ENCODE results near the gene MXRA5.
"Not testable (repeated sequence)": the region's sequence is repeated elsewhere in the genome, so short reads cannot be mapped to it uniquely, and the experiment has no call there.

MXRA5 gene, protein sequence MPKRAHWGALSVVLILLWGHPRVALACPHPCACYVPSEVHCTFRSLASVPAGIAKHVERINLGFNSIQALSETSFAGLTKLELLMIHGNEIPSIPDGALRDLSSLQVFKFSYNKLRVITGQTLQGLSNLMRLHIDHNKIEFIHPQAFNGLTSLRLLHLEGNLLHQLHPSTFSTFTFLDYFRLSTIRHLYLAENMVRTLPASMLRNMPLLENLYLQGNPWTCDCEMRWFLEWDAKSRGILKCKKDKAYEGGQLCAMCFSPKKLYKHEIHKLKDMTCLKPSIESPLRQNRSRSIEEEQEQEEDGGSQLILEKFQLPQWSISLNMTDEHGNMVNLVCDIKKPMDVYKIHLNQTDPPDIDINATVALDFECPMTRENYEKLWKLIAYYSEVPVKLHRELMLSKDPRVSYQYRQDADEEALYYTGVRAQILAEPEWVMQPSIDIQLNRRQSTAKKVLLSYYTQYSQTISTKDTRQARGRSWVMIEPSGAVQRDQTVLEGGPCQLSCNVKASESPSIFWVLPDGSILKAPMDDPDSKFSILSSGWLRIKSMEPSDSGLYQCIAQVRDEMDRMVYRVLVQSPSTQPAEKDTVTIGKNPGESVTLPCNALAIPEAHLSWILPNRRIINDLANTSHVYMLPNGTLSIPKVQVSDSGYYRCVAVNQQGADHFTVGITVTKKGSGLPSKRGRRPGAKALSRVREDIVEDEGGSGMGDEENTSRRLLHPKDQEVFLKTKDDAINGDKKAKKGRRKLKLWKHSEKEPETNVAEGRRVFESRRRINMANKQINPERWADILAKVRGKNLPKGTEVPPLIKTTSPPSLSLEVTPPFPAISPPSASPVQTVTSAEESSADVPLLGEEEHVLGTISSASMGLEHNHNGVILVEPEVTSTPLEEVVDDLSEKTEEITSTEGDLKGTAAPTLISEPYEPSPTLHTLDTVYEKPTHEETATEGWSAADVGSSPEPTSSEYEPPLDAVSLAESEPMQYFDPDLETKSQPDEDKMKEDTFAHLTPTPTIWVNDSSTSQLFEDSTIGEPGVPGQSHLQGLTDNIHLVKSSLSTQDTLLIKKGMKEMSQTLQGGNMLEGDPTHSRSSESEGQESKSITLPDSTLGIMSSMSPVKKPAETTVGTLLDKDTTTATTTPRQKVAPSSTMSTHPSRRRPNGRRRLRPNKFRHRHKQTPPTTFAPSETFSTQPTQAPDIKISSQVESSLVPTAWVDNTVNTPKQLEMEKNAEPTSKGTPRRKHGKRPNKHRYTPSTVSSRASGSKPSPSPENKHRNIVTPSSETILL (N-terminal part only)
- total RNA-seq = 0 to 1.8 (median 0) reads per million in 17 experiments

DNA sequence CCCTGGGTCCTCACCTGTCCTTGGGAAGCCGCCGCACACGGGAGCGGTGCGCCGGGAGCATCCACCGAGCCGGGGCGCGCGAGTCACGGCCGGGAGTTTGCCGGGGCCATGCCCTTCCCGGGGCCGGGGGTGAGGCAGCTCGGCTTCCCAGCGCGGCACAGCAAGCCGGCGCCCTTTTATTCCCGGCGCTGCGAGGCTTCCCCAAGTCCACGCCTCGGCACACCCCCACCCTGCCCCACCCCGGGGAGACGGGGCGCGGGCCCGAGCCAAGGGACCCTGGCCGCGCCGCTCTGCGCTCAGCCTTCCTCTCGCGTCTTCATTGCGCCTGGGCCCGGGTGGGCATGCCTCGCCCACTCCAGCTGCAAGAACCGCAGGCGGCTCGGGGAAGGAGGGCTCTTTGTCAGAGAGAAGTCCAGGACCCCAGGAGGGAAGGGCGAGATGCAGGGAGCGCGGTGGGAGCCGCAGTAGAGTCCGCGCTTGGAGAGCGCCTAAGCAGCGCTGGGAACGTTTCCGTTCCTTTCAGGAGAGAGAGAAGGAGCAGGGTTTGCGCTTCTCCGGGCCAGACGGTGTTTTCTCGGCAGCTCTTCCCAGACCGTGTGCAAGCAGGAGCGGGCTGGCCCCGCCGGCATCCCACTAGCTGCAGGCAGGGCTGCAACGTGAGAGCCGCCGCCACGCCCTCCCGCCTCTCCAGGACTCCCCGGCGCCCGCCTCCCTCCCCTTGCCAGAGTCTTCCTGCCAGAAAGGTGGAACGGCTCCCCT, at the start of gene MXRA5:
TSS of gene MXRA5 (minus strand) at position 152 of the 759 bp plus-strand sequence. CDS start 2,819 bp downstream, outside the sequence.
- DNase-seq = no peak

DNA sequence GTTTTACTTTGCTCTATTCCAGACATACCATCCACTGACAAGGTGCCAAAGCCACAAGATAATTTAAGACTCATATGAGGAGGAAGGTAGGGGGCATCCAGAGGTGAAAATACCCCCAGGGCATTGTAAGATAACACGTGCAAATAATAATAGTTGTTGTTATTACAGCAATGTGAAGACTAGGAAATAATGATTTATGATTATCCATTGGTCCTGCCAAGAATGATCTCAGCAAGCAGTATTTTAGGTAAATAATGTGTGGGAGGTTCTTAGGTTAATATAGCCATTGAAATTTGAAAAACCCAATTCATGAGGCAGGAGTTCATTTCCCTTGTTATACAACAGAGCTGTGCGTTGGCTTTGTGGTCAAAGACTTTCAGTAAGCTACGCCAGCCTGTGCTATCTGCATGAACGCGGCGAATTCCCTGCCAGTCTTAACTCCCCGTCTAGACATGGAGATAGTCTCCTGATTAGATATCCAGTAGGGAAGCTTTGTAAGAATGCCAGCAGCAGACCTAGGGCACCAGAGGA, 47.2 kb upstream of the MXRA5 start:
- DNase-seq = no peak

DNA sequence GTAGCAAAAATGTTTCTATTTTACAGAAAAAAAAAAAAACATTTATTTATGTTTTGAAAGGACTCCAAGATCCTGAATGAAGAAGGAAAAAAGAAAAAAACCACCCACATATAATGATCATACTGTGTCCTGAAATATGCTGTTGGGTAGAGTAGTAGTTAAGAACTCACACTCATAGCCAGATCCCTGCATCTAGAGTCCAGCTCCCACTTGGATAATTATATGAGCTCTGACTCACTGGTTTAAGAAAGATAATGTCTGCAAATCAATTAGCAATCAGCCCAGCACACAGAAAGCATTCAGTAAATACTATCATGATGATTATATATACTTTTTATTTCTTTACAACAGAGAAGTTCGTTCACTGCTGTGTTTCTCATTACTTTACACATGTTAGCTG, 46.7 kb upstream of the MXRA5 start:
- no peak for DNase-seq

DNA sequence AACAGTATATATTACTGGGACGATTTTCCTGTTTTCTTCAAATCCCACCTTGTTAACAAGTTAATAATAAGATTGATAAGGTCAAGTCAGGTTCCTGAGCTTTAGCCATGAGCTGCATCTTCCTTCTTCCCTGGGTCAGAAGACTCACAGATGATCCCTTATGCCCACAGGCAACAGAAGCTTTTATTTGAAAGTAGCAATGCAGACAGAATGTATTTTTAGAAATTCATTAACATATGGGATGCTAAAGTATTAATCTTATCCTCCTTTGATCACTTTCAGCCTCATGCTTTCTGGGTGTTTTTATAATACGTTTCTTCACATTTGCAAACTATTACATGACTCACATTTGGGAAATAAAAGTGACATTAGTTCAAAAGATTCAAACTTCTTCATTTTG, 42.0 kb upstream of the MXRA5 start:
- no peak for DNase-seq

DNA sequence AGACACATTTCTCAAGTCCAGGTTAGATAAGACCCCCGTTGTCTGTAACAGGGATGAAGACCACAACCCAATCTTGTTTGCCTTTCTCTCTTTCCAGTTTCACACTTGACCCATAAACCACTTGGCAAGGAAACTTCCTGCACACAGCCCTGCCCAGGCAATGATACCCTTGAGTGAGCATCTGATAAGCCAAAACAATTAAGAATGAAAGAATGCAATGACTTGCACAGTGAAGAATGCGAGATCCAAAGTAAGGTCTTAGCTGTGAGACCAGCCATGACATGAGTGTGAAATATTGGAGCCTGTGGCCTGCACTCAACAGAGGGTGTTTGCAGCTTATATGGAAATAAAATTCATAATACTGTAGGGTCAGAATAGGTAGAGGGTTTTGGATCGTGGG, 37.9 kb upstream of the MXRA5 start:
- no peak for DNase-seq

DNA sequence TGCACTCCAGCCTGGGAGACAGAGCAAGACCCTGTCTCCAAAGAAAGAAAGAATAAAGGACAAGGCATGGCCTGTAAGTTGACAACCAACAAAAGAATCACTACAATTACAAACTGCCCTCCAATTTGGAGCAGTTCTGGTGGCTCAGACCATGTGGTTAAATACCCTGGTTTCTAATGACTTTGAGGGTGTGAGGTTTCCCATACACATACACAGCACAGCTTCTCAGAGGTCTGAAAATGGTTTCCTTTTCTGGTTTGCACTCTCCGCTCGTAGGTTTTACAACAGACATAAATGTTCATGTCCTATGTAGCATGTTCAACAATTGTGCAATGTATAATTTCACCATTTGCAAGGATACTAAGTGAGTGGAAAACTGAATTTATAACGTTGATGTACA, 34.2 kb upstream of the MXRA5 start:
- DNase-seq = no peak

DNA sequence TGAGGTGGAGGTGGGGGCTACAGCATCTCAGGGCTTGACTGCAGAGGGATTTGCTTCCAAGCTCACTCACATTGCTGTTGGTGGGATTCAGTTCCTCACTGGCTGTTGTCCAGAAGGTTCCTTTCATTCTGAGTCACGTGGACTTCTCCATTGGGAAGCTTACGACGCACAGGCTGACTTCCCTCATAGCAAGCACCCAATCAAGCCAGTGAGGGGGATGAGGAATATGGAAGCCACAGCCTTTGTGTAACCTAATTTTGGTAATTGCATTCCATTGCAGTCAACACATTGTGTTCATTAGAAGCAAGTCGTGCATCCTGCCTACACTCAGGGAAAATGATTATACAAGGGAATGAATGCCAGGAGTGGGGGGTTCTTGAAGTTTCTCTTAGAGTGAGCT, 32.7 kb upstream of the MXRA5 start:
- no peak for DNase-seq

DNA sequence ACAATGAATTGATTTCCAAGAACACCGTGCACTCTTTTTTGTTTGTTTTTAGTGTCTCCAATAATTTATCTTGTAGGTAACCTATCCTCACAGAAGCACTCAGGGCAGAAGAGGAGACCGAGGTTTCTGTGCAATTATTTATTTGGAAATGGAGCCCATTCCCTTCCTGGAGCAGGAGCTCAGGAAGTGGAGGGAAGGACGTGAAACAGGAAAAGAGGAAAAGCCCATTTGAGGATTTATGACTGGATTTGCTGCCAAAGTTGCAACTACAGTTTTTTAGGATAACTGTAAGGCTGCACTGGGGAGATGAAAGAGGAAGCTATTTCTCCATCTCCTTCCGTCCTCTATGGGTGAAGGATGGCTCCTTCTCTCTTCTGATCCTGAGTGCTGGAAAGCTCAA, 31.7 kb upstream of the MXRA5 start:
- DNase-seq = no peak

DNA sequence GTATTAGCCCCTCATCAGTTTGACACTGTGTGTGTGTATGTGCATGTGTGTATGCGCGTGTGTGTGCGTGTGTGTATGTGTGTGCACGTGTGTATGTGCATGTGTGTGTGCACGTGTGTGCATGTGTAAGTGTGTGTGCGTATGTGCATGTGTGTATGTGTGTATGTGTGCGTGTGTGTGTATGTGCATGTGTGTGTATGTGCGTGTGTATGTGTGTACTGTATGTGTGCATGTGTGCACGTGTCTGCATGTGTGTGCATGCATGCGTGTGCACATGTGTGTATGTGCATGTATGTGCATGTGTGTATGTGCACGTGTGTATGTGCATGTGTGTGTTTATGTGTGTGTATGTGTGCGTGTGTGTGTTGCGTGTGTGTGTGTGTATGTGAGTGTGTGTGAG, 31.1 kb upstream of the MXRA5 start:
- no peak for DNase-seq

DNA sequence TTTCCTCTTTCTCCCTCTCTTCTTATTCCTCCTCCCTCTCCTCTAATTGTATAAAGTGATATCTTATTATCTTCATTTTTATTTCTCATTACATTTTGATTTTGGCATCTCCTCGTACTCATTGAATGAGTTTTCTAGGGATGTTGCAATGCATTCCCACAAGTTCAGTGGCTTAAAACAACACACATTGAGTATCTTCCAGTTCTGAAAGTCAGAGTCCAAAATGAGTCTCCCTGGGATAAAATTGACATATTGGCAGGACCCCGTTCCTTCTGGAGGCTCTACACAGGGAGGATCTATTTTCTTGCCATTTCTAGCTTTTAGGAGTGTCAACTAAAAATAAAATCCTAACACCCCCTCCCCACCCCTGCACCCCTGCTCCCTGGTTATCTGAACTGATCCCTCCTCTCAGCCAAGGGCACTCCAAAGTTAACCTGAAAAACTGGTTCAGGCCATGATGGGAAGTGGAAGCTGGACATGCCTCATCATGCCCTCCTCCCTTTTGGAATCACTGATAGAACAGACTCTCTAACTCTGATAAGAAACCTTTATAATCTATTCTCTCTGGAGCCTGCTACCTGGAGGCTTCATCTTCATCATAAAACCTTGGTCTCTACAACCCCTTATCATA, 29.5 kb upstream of the MXRA5 start:
- DNase-seq = not testable (repeated sequence)

DNA sequence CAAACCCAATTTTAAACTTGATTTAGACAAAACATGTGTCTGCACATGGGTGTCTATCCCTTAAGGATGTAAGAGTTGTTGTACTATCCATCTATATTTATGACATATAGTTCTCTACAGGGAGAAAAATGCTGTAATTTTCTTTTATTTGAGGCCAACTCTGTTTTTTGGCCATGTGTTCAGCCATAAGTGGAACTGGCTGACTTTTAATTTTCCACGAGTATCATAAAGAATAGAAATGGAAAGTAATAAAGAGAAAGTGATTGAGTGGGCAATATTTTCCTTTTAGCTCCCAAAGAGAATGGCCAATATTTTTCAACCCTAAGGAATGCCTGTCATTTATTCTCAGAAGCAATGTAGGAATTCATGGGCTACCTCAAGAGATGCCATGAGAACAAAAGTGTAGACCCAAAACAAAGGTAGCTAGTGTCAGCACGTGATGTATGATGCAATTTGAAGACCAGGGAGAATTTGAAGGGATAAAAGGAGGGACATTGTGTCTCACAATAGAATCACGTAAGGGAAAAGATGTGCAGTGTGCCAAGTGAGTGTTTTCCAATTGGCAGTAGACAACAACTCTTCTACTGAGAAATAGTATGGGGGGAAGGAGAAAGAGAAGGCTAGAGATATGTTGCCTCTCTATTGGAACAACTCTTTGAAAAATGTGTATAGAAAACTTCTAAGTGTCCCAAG, 27.8 kb upstream of the MXRA5 start:
- no peak for DNase-seq

DNA sequence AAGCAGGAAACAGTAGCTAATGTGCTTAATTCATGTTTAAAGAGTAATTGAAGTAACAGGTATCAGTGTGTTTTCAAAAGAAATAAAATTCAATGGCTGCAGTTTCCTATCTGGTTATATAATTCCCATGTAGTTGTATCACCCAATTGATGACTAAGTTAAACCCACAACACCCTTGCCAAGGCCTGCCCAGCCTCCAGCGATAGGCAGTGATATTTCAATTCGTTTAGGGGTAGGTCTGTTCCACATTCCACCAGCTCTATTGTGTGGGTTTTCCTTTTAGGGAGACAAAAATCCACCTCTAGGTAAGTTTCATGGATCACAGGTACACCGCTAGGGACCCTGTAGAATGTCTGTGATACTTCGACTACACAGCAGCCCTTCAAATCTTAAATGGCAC, 24.7 kb upstream of the MXRA5 start:
- DNase-seq = no peak

DNA sequence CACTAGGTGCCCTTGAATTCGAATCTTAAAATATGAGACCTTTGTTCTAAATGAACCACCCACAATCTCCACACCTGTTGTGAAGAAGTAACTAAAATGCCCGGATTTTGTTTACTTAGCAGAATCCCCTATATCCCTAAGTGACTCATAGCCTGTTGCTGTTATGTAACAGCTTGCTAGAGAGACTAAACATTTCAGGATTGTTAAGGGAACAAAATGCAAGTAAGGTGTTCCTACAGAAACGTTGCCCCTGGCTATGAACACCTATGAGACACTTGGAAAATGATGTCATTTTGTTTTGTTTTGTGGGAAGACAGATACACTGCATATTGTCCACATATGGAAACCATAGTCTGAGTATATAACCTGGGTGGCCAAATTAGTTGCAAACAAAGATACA, 24.2 kb upstream of the MXRA5 start:
- DNase-seq = no peak

DNA sequence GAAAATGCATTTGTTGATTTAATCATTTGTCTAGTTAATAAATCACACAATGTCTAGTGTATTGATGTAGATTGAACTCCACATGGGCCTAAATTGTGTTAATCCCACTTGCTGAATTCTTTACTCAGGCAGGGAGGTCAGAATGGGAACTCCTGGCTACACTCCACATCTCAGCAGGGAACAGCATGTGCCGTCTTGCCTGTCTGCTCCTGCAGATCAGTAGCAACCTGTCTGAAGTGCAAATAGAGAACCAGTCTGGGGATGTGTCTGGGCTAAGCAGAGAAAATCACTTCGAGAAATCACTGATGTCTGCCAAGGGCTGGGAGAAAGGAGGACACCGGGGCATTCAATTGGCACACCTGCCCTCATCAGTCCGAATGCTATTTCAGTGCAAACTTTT, 16.5 kb upstream of the MXRA5 start:
- DNase-seq = no peak

DNA sequence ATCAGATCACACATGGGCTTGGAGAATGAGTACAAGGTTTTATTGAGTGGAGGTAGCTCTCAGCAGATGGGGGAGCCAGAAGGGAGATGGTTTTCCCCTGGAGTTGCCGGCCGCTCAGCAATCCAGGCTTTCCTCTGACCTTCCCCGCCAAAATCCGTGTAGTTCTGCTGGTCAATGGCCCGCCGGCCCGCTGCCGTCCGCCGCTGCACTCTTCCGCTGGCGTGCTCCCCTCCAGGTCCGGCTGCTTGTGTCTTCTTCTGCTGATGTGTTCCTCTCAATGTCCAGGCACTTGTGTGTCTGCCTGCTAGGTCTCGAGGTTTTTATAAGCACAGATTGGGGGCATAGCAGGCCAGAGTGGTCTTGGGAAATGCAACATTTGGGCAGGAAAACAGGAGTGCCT, 14.4 kb upstream of the MXRA5 start:
- no peak for DNase-seq

DNA sequence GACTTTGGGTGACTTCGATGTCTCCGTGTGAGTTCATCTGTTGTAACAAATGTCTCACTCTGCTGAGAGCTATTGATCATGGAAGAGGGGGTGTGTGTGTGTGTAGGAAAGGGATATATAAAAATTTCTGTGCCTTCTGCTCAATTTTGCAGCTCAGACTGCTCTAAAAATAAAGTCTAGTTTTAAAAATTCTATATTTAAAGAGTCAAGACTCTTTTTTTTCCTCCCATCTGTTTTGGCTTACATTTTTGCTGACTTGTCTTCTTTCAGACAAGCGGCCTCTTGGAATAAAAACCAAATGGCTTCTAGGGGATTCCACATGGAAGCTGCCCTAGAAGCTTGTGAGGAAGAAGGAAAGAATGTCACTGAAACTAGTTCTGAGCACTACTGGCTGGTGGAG, 6.3 kb upstream of the MXRA5 start:
- not testable (repeated sequence) for DNase-seq

DNA sequence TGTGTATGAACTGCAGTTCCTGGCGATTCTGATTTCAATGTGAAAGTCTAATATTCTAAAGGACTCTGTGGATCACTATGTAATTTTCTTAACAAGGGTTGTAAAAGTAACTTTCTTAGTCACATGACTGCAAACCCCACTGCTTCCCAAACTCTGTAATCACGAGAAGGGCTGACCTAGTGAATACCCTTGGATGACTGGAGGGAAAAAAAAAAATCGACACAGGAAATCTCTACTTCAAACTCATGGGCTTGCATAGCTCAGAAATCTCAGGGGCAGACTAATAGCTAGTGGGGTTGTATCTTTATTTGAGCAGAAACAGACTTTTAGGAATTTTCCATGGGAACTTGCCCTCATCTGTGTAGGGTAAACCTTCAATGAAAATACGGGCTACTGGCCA, 4.8 kb upstream of the MXRA5 start:
- DNase-seq = no peak

DNA sequence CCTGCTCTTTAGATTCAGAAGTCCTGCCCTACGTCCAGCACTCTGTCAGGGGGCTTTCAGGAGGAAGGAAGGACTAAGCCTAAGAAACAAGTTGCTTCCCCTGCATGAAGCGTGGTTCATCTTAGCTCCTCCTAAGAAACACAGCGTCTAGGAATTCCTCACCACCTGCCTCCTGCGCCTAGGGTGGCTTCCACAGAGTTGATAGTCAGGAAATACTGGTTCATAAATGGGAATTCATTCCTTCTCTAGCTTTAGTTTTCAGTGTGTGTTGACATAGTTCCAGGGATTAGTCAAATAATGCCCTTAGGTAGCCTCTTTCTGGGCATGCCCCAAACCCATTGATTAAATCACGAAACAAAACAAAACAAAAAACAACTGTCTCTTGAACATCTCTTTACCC, 1.7 kb upstream of the MXRA5 start:
- no peak for DNase-seq

DNA sequence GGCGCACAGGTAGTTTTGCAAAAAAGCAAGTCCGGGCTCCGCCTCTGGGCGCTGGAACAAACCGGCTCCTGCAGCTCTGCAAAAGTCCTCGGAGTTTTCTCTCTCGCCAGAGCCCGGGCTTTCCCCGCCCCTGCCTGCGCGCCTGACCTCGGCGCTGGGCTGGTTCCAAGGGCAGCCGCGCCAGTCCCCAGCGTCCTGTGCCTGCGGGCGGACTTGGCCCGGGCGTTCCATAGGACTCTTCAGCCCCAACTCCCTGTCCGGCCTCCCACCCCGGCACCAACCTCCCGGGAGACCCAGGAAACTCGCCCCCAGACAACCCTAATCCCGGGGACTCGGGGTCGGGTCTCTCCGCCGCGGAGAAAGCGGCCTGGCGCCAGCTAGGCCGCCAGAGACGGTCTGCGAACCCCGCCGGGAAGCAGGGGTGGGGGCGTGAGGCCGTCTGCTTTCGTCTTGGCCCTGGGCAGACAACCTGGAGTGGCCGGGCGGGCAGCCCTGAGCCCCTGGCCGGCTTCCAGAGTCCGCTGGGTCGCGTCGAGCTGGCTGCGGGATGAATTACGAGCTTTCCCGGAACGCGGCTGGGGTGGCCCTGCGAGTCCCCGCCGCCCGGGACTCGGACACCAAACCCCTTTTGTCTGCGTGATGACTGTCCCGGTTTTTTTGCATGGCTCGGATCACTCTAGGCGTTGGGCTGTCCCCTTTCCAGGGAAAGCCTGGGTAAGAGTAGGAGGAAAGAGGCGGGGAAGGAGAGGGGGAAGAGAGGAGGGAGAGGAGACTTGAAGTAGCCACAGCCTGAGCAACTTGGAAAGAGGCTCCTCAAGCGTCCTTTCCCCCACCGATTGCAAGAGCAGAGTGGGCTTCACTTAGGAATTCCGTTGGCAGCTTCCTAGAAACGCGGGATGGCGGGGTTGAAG, 916 bp downstream of the MXRA5 start:
- DNase-seq = no peak

DNA sequence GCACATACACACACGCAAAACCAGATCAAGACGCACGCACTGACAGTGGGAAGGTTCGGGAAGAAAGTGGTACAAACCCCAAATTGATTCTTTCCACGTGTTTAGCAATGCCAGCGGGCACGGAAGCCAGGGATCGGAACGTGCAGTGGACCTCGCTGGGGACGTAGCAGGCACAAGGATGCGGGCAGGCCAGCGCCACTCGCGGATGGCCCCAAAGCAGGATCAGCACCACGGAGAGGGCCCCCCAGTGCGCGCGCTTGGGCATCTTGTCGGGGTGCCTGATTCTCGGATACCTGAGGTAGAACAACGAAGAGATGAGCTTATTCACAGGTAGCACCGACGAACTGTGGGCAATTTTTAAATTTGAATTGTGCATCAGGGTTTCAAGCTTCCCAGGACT, 2.9 kb downstream of the MXRA5 start:
- DNase-seq = not testable (repeated sequence)
